Tibial nerve (tissue), 4 donors: Measurements from ENCODE around the gene IGHMBP2.
"Not testable (repeated sequence)": the region's sequence is repeated elsewhere in the genome, so short reads cannot be mapped to it uniquely, and the experiment has no call there.

Experiments used
- CTCF ChIP-seq, 5 experiments: fragments of 200-600 bp in 3 of 5; fragments of 450-650 bp in 2 of 5; sonication (generic) in 3 of 5; IDR thresholded peaks; one replicate each; pipeline ENCODE4 v1.5.1; 2016 to 2019; ENCODE audit warnings: antibody characterized with exemption in 5 of 5, mild to moderate bottlenecking in 3 of 5, moderate library complexity in 2 of 5
- EP300 ChIP-seq, 2 donors: sonication (generic); formaldehyde crosslinking; IDR thresholded peaks; one replicate each; pipeline ENCODE4 v1.6.1; 2017; ENCODE audit warnings: antibody characterized with exemption in 2 of 2, mild to moderate bottlenecking in 1 of 2
- POLR2A ChIP-seq, 2 donors: fragments of 450-650 bp; IDR thresholded peaks; one replicate each; pipeline ENCODE4 v1.6.1; 2017; ENCODE audit warnings: antibody characterized with exemption in 2 of 2, mild to moderate bottlenecking in 2 of 2, moderate library complexity in 2 of 2

GRCh38 chr11:68884827-68885226, 18.9 kb upstream of the IGHMBP2 start:
- not testable (repeated sequence) for TF ChIP-seq CTCF, POLR2A, EP300 (IDR thresholded peaks at IDR 0.05)
